H1 (cell line): Measurements from ENCODE around the gene MRPL16. TPM values are rescaled to one million over a fixed set of nuclear protein-coding genes. Genes with fewer than 3 reads are reported as not detected.

Source experiments
- CTCF ChIA-PET: fragments of 300-600 bp; sonication (Branson Sonifier 250); formaldehyde crosslinking; loops from one replicate; lab custom pipeline; 2021; ENCODE audit not compliant: partially characterized antibody; lab: Charles Lee
- POLR2A ChIA-PET: fragments of 300-600 bp; sonication (Branson Sonifier 250); formaldehyde crosslinking; loops from one replicate; lab custom pipeline; 2021; ENCODE audit warnings: inconsistent platforms; ENCODE audit not compliant: partially characterized antibody; lab: Charles Lee
- DNase-seq, 2 experiments: peaks; one replicate each; pipeline versions ENCODE4 v3.0.0 to v3.0.0-alpha.2; 2010 to 2022; ENCODE audit warnings: low spot score in 2 of 2, low read depth in 1 of 2, mixed read lengths in 1 of 2
- FAIRE-seq: peaks from 2 replicates; lab custom pipeline; 2011; peaks lifted over from hg19 to GRCh38; lab: Jason Lieb, UNC
- H2AFZ ChIP-seq: 2 replicates; pipeline ENCODE4 v1.8.1; 2012; ENCODE audit warnings: low read length, inconsistent platforms
- H2AK5ac ChIP-seq: 2 replicates; pipeline ENCODE4 v1.6.1; 2013; ENCODE audit warnings: low read depth, low read length
- H2BK120ac ChIP-seq: replicated peaks from 2 replicates; pipeline ENCODE3; 2013; ENCODE audit warnings: low read depth, low read length, inconsistent platforms
- H2BK12ac ChIP-seq: 2 replicates; pipeline ENCODE4 v1.6.1; 2013; ENCODE audit warnings: low read depth, low read length
- H2BK15ac ChIP-seq: 2 replicates; pipeline ENCODE4 v1.6.1; 2013; ENCODE audit warnings: low read length
- H2BK20ac ChIP-seq: 2 replicates; pipeline ENCODE4 v1.6.1; 2013; ENCODE audit warnings: low read length
- H2BK5ac ChIP-seq: 2 replicates; pipeline ENCODE4 v1.6.1; 2013; ENCODE audit warnings: low read depth, low read length
- H3K14ac ChIP-seq: 2 replicates; pipeline ENCODE4 v1.6.1; 2013; ENCODE audit warnings: inconsistent platforms; ENCODE audit not compliant: insufficient read length
- H3K18ac ChIP-seq: 2 replicates; pipeline ENCODE4 v1.6.1; 2013; ENCODE audit warnings: low read length; ENCODE audit errors: extremely low read depth
- H3K23ac ChIP-seq: 2 replicates; pipeline ENCODE4 v1.6.1; 2013; ENCODE audit warnings: inconsistent platforms; ENCODE audit not compliant: insufficient read length
- H3K23me2 ChIP-seq: 2 replicates; pipeline ENCODE4 v1.6.1; 2013; ENCODE audit warnings: low read depth, low read length
- H3K27ac ChIP-seq: 2 replicates; pipeline ENCODE4 v1.6.1; 2011; ENCODE audit warnings: low read depth, low read length, inconsistent platforms
- H3K27me3 ChIP-seq, 4 experiments: replicated peaks in 1 of 4; 1 replicate in 1 of 4; 2 replicates in 3 of 4; pipeline versions ENCODE4 v1.6.1 to v1.8.1; 2011 to 2013; ENCODE audit warnings: low read length in 3 of 4, mild to moderate bottlenecking in 3 of 4, inconsistent platforms in 2 of 4, mixed read lengths in 2 of 4, moderate library complexity in 1 of 4; ENCODE audit not compliant: control insufficient read depth in 3 of 4, insufficient read depth in 3 of 4; ENCODE audit errors: extremely low read depth in 1 of 4
- H3K36me3 ChIP-seq, 4 experiments: 2 replicates each; pipeline versions ENCODE4 v1.6.1 to v1.8.1; 2011 to 2013; ENCODE audit warnings: mild to moderate bottlenecking in 4 of 4, low read length in 3 of 4, moderate library complexity in 2 of 4, control low read depth in 1 of 4, inconsistent platforms in 1 of 4; ENCODE audit not compliant: insufficient read depth in 4 of 4, control insufficient read depth in 2 of 4
- H3K4ac ChIP-seq: replicated peaks from 2 replicates; pipeline ENCODE3; 2013; ENCODE audit warnings: low read length, low read depth, mixed read lengths, inconsistent platforms; ENCODE audit not compliant: insufficient read length
- H3K4me1 ChIP-seq, 4 experiments: replicated peaks in 1 of 4; 1 replicate in 1 of 4; 2 replicates in 3 of 4; pipeline versions ENCODE4 v1.6.1 to v1.8.1; 2011 to 2013; ENCODE audit warnings: low read length in 3 of 4, inconsistent platforms in 2 of 4, mixed read lengths in 1 of 4; ENCODE audit not compliant: insufficient read depth in 4 of 4, control insufficient read depth in 3 of 4
- H3K4me2 ChIP-seq, 2 experiments: 2 replicates each; pipeline versions ENCODE4 v1.6.1 to v1.8.1; 2011 to 2013; ENCODE audit warnings: low read depth in 2 of 2, low read length in 2 of 2, control low read depth in 1 of 2, inconsistent platforms in 1 of 2, mild to moderate bottlenecking in 1 of 2; ENCODE audit not compliant: insufficient read depth in 1 of 2
- H3K4me3 ChIP-seq, 4 experiments: fragments of 200-600, 300-600 bp in 1 of 4; sonication (generic), shearing (Covaris generic), sonication (Bioruptor Twin) in 1 of 4; 2 replicates each; pipeline versions ENCODE4 v1.5.1 to v1.8.1; 2011 to 2016; ENCODE audit warnings: low read length in 4 of 4, low read depth in 3 of 4, control low read depth in 2 of 4, inconsistent platforms in 2 of 4, mild to moderate bottlenecking in 2 of 4, mixed read lengths in 1 of 4, moderate library complexity in 1 of 4; ENCODE audit not compliant: insufficient read depth in 2 of 4; ENCODE audit errors: extremely low read depth in 1 of 4
- H3K56ac ChIP-seq: replicated peaks from 2 replicates; pipeline ENCODE3; 2013; ENCODE audit warnings: low read depth, mild to moderate bottlenecking, mixed read lengths, low read length, inconsistent platforms; ENCODE audit not compliant: insufficient read length
- H3K79me1 ChIP-seq: 2 replicates; pipeline ENCODE4 v1.6.1; 2013; ENCODE audit warnings: low read depth, low read length, control low read depth
- H3K79me2 ChIP-seq, 2 experiments: 2 replicates each; pipeline versions ENCODE4 v1.6.1 to v1.8.1; 2012 to 2013; ENCODE audit warnings: low read length in 2 of 2, mild to moderate bottlenecking in 2 of 2, inconsistent platforms in 1 of 2; ENCODE audit not compliant: insufficient read depth in 2 of 2, control insufficient read depth in 1 of 2
- H3K9ac ChIP-seq, 4 experiments: replicated peaks in 1 of 4; 1 replicate in 1 of 4; 2 replicates in 3 of 4; pipeline versions ENCODE4 v1.6.1 to v1.8.1; 2011 to 2013; ENCODE audit warnings: low read depth in 3 of 4, low read length in 3 of 4, control low read depth in 2 of 4, mild to moderate bottlenecking in 2 of 4, moderate library complexity in 2 of 4, inconsistent platforms in 1 of 4; ENCODE audit errors: extremely low read depth in 1 of 4
- H3K9me3 ChIP-seq, 2 experiments: 2 replicates each; pipeline versions ENCODE4 v1.6.1 to v1.8.1; 2012 to 2013; ENCODE audit warnings: mild to moderate bottlenecking in 2 of 2, moderate library complexity in 2 of 2, control low read depth in 1 of 2, inconsistent platforms in 1 of 2, low read depth in 1 of 2, low read length in 1 of 2, mixed read lengths in 1 of 2; ENCODE audit not compliant: insufficient read depth in 2 of 2
- H4K20me1 ChIP-seq, 2 experiments: replicated peaks in 1 of 2; 2 replicates each; pipeline versions ENCODE3 to v1.8.1; 2011 to 2013; ENCODE audit warnings: inconsistent platforms in 2 of 2, low read length in 2 of 2, mild to moderate bottlenecking in 1 of 2; ENCODE audit not compliant: insufficient read depth in 2 of 2, control insufficient read depth in 1 of 2
- H4K5ac ChIP-seq: 2 replicates; pipeline ENCODE4 v1.6.1; 2013; ENCODE audit warnings: low read length, low read depth, mixed read lengths, inconsistent platforms; ENCODE audit not compliant: insufficient read length
- H4K8ac ChIP-seq: 2 replicates; pipeline ENCODE4 v1.8.0; 2013; ENCODE audit warnings: mild to moderate bottlenecking, moderate library complexity, low read length, inconsistent platforms; ENCODE audit not compliant: insufficient read depth; ENCODE audit errors: extremely low read depth
- H4K91ac ChIP-seq: replicated peaks from 2 replicates; pipeline ENCODE3; 2013; ENCODE audit warnings: low read length, mixed read lengths, inconsistent platforms; ENCODE audit not compliant: insufficient read length
- ATF2 ChIP-seq: IDR thresholded peaks from 2 replicates; pipeline ENCODE4 v1.6.1; 2012; ENCODE audit warnings: low read length, inconsistent platforms
- BRCA1 ChIP-seq: IDR thresholded peaks from 2 replicates; pipeline ENCODE4 v1.6.1; 2012; ENCODE audit warnings: low read depth, low read length, improper control_type of control experiment
- EZH2 ChIP-seq: fragments of 200-600 bp; sonication (generic); IDR thresholded peaks from 2 replicates; pipeline ENCODE4 v1.7.1; 2012; ENCODE audit warnings: low read depth, mild to moderate bottlenecking, moderate library complexity, low read length, inconsistent platforms; ENCODE audit not compliant: severe bottlenecking
- HDAC6 ChIP-seq: IDR thresholded peaks from one replicate; pipeline ENCODE4 v1.7.1; 2012; ENCODE audit warnings: low read depth, mild to moderate bottlenecking, inconsistent platforms, low read length, moderate library complexity
- NRF1 ChIP-seq: IDR thresholded peaks from 2 replicates; pipeline ENCODE4 v1.6.1; 2011; ENCODE audit warnings: mild to moderate bottlenecking, low read depth, low read length, improper control_type of control experiment
- POLR2AphosphoS5 ChIP-seq: IDR thresholded peaks from 2 replicates; pipeline ENCODE4 v1.6.1; 2011; ENCODE audit warnings: low read depth, low read length
- RNF2 ChIP-seq: fragments of 200-900, 300-1000 bp; sonication (generic); IDR thresholded peaks from 2 replicates; pipeline ENCODE4 v1.7.1; 2016; ENCODE audit warnings: borderline replicate concordance, low read depth, mild to moderate bottlenecking, antibody characterized with exemption, low read length; ENCODE audit not compliant: poor library complexity, severe bottlenecking; ENCODE audit errors: missing control alignments
- SAP30 ChIP-seq: fragments of 300-600 bp; sonication (generic); IDR thresholded peaks from 2 replicates; pipeline ENCODE4 v1.7.1; 2012; ENCODE audit warnings: low read length, moderate library complexity, mild to moderate bottlenecking, inconsistent platforms; ENCODE audit not compliant: insufficient read depth, insufficient replicate concordance
- SIRT6 ChIP-seq: IDR thresholded peaks from one replicate; pipeline ENCODE4 v1.7.1; 2012; ENCODE audit warnings: low read length, inconsistent platforms
- SIX5 ChIP-seq: IDR thresholded peaks from 2 replicates; pipeline ENCODE4 v1.6.1; 2011; ENCODE audit warnings: mild to moderate bottlenecking, low read depth, low read length
- SP4 ChIP-seq: IDR thresholded peaks from 2 replicates; pipeline ENCODE4 v1.6.1; 2012; ENCODE audit warnings: low read length, inconsistent platforms
- TBP ChIP-seq: IDR thresholded peaks from 2 replicates; pipeline ENCODE4 v1.6.1; 2011; ENCODE audit warnings: low read depth, low read length, improper control_type of control experiment
- YY1 ChIP-seq: IDR thresholded peaks from 2 replicates; pipeline ENCODE4 v1.6.1; 2011; ENCODE audit warnings: low read depth, mild to moderate bottlenecking, low read length
- WGBS, 2 experiments: shearing (Covaris generic) in 1 of 2; methylation state at CpG; one replicate each; pipeline versions ENCODE4 v1.1.6 to v1.1.7; 2013 to 2015; ENCODE audit warnings: low lambda C conversion rate in 2 of 2, mixed read lengths in 2 of 2, inconsistent platforms in 1 of 2, low coverage in 1 of 2, missing lambda C conversion rate in 1 of 2; ENCODE audit not compliant: insufficient replicate concordance in 2 of 2, insufficient coverage in 1 of 2, insufficient read length in 1 of 2; ENCODE audit errors: extremely low coverage in 1 of 2, missing lambda C conversion rate in 1 of 2; 5-methylcytosine and 5-hydroxymethylcytosine counted together
- polyA plus RNA-seq, 7 experiments: library from polyadenylated mRNA; depleted of rRNA in 3 of 7; stranded (reverse) in 5 of 7; unstranded in 2 of 7; fragments of >200 nt in 5 of 7; fragments of 200-250 nt in 2 of 7; gene quantifications; 1 replicate in 5 of 7; 2 replicates in 1 of 7; 4 replicates in 1 of 7; pipeline versions ENCODE4 v1.2.1 to v1.2.3, GENCODE V29; 2011 to 2013; ENCODE audit warnings: missing spikeins in 2 of 7, mixed read lengths in 2 of 7
- total RNA-seq: library from RNA; stranded (reverse); fragmentation: NEBNext Ultra II Directional; extraction: Animal tissue kit (Norgen Biotek cat#: 25700); gene quantifications from 2 replicates; pipeline ENCODE4 v1.2.1, GENCODE V29; 2021

MRPL16 gene
- total and polyA plus RNA-seq, 2 of the 8 experiments (the other 6 are each of a cell fraction or from before 2014, with no cell fraction given) = 69.2 to 79.8 TPM

- peaks cover 10 to 54% (median 33%) of the 10 kb centered on the region in 4 experiments; a peak in 7 of 8 replicates for H3K36me3 ChIP-seq
- H2AK5ac ChIP-seq = no peak overlapping the region
- H3K79me1 ChIP-seq = no peaks in the 10 kb centered on the region; the same call in 1 of the 2 replicates
- CTCF ChIA-PET = interaction anchor here (0.6 to 2.0 kb wide), 7 partner anchors 12 to 119 kb away, joined by 3 to 5 read pairs (median 3); partner anchors contain the start of genes PATL1 and STX3
- no peak overlapping the region for H3K4me3 ChIP-seq
- peaks cover 0 to 2% of the 10 kb centered on the region in 2 experiments for H4K20me1 ChIP-seq
- H2AFZ ChIP-seq = no peak overlapping the region
- FAIRE-seq (no peak), DNase-seq (no peak)
- no peak overlapping the region for H4K8ac ChIP-seq
- H2BK120ac ChIP-seq = no peak overlapping the region
- no peak overlapping the region for H3K27ac ChIP-seq
- no peak overlapping the region for H2BK15ac ChIP-seq
- 82% methylated on average over 3 of the region's 3 CpGs; no CpG with 5 or more reads in 1 of the 2 experiments for WGBS, 2 experiments
- no peaks in the 10 kb centered on the region for H3K4me1 ChIP-seq
- no peaks in the 10 kb centered on the region; the same call in 1 of the 2 replicates for H3K23me2 ChIP-seq
- H2BK20ac ChIP-seq = no peak overlapping the region
- no peak overlapping the region for H2BK12ac ChIP-seq
- POLR2A ChIA-PET = interaction anchor here (1.0 kb wide), 1 partner anchor 15 kb away, joined by 3 read pairs; no protein-coding TSS in a partner anchor
- H4K5ac ChIP-seq = no peak overlapping the region
- no peak overlapping the region for H3K23ac ChIP-seq
- no peak overlapping the region for H4K91ac ChIP-seq
- no peaks in the 10 kb centered on the region for H3K27me3 ChIP-seq
- H2BK5ac ChIP-seq = no peak overlapping the region
- no peak overlapping the region for H3K9ac ChIP-seq
- no peak overlapping the region for H3K14ac ChIP-seq
- no peak overlapping the region for H3K18ac ChIP-seq
- no peak overlapping the region for H3K4me2 ChIP-seq
- no peak overlapping the region for H3K56ac ChIP-seq
- H3K4ac ChIP-seq = no peak overlapping the region
- H3K79me2 ChIP-seq = no peaks in the 10 kb centered on the region
- peaks cover 0 to 4% of the 10 kb centered on the region in 2 experiments; a peak in 1 of 4 replicates for H3K9me3 ChIP-seq
- no peak for TF ChIP-seq POLR2AphosphoS5
- no peak for TF ChIP-seq TBP
- TF ChIP-seq HDAC6 = no peak
- TF ChIP-seq ATF2 = no peak
- no peak for TF ChIP-seq YY1
- no peak for TF ChIP-seq RNF2
- no peak for TF ChIP-seq SP4
- TF ChIP-seq SIRT6 = no peak
- TF ChIP-seq NRF1 = no peak
- no peak for TF ChIP-seq EZH2
- TF ChIP-seq BRCA1 = no peak
- TF ChIP-seq SIX5 = no peak
- TF ChIP-seq SAP30 = no peak
These were observed 22.8 kb downstream of the MRPL16 start for GRCh38 chr11:59787816-59788215.
